Measurements from ENCODE around the gene KDM4B. TPM values are rescaled to one million over a fixed set of nuclear protein-coding genes. Genes with fewer than 3 reads are reported as not detected.

The KDM4B gene
- total RNA-seq, 1 experiment from 2014 or later = 35.9 TPM

- TF ChIP-seq POLR2A (IDR thresholded peaks at IDR 0.05; ENCODE audit: borderline replicate concordance, extremely low read depth, insufficient read depth, insufficient read length) = no peak
- TF ChIP-seq JUND (IDR thresholded peaks at IDR 0.05) = no peak
- no peak for TF ChIP-seq ZFX (IDR thresholded peaks at IDR 0.05)
- TF ChIP-seq EGR1 (IDR thresholded peaks at IDR 0.05; ENCODE audit: low read depth) = no peak
- TF ChIP-seq SP1 (IDR thresholded peaks at IDR 0.05; ENCODE audit: low read depth) = no peak
Measured at GRCh38 chr19:5128251-5128935, 159.5 kb downstream of the KDM4B start (continued).

GRCh38 chr19:5128936-5129389, 160.1 kb downstream of the KDM4B start:
- POLR2A ChIA-PET = interaction anchor here (0.6 kb wide), 1 partner anchor 327 kb away, joined by 3 read pairs; no protein-coding TSS in a partner anchor
- Histone ChIP-seq H3K4me1 (ENCODE audit: control insufficient read depth in 1 of 2, insufficient read depth in 2 of 2, low read length in 2 of 2) (no peaks in the 10 kb centered on the region), H3K9ac (ENCODE audit: low read length) (no peak overlapping the region), H3K9me3 (ENCODE audit: control insufficient read depth in 1 of 2, insufficient read depth in 1 of 2, low read depth in 1 of 2, low read length in 2 of 2) (no peaks in the 10 kb centered on the region), H4K20me1 (ENCODE audit: insufficient read depth) (no peaks in the 10 kb centered on the region), H3K79me2 (ENCODE audit: insufficient read depth, low read length) (no peaks in the 10 kb centered on the region), H3K4me3 (replicated peaks in 1 of 2; ENCODE audit: low read depth in 1 of 2, low read length in 2 of 2) (no peak overlapping the region), H2AFZ (ENCODE audit: low read depth, low read length, poor library complexity, severe bottlenecking) (no peak overlapping the region), H3K27me3 (ENCODE audit: insufficient read depth, low read length) (no peaks in the 10 kb centered on the region), H3K9me2 (ENCODE audit: insufficient read depth) (no peaks in the 10 kb centered on the region), H3K4me2 (ENCODE audit: low read length) (no peak overlapping the region), H3K27ac (ENCODE audit: low read depth, low read length) (no peak overlapping the region), H3K36me3 (ENCODE audit: control insufficient read depth in 1 of 2, insufficient read depth in 2 of 2, low read length in 2 of 2) (no peaks in the 10 kb centered on the region)
- no TSS peak for BruUV-seq (replicated peaks)
- DNase-seq (ENCODE audit: low read depth, low spot score) = no peak
- TF ChIP-seq SIN3A (IDR thresholded peaks at IDR 0.05; ENCODE audit: low read depth) = no peak
- no peak for TF ChIP-seq EZH2 (IDR thresholded peaks at IDR 0.05)
- TF ChIP-seq EGR1 (IDR thresholded peaks at IDR 0.05; ENCODE audit: low read depth) = no peak
- TF ChIP-seq, protein P1, sequence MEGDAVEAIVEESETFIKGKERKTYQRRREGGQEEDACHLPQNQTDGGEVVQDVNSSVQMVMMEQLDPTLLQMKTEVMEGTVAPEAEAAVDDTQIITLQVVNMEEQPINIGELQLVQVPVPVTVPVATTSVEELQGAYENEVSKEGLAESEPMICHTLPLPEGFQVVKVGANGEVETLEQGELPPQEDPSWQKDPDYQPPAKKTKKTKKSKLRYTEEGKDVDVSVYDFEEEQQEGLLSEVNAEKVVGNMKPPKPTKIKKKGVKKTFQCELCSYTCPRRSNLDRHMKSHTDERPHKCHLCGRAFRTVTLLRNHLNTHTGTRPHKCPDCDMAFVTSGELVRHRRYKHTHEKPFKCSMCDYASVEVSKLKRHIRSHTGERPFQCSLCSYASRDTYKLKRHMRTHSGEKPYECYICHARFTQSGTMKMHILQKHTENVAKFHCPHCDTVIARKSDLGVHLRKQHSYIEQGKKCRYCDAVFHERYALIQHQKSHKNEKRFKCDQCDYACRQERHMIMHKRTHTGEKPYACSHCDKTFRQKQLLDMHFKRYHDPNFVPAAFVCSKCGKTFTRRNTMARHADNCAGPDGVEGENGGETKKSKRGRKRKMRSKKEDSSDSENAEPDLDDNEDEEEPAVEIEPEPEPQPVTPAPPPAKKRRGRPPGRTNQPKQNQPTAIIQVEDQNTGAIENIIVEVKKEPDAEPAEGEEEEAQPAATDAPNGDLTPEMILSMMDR (IDR thresholded peaks at IDR 0.05 in 2 of 3, conservative IDR thresholded peaks at IDR 0.05 in 1 of 3; ENCODE audit: borderline replicate concordance in 1 of 3, insufficient read depth in 1 of 3, low read depth in 2 of 3, low read length in 2 of 3) = no peak
- TF ChIP-seq RAD21 (IDR thresholded peaks at IDR 0.05; ENCODE audit: low read depth) = no peak
- no peak for TF ChIP-seq ZBTB33 (IDR thresholded peaks at IDR 0.05; ENCODE audit: extremely low read depth, insufficient replicate concordance, low read length)
- TF ChIP-seq, protein P2, sequence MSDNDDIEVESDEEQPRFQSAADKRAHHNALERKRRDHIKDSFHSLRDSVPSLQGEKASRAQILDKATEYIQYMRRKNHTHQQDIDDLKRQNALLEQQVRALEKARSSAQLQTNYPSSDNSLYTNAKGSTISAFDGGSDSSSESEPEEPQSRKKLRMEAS (IDR thresholded peaks at IDR 0.05) = no peak
- TF ChIP-seq EZH2phosphoT487 (IDR thresholded peaks at IDR 0.05; ENCODE audit: borderline replicate concordance) = no peak
- ATAC-seq = no peak
- RAD21 ChIA-PET (ENCODE audit: low non-redundant PET in 1 of 2, low total read pairs in 2 of 2, uncharacterized antibody in 2 of 2, unreplicated experiment in 2 of 2) = no interaction called here
- intact Hi-C loops (cut with micrococcal nuclease) = no loop called here
- CTCF ChIA-PET = no interaction called here

All from HCT116 (cell line).